BLaER1 (cell line): ENCODE results near the gene EHHADH.

Experiments
- H3K27ac ChIP-seq: shearing (Covaris generic); formaldehyde crosslinking; 2 replicates; pipeline ENCODE4 v1.8.1; 2022
- H3K27me3 ChIP-seq: shearing (Covaris generic); formaldehyde crosslinking; 2 replicates; pipeline ENCODE4 v1.8.1; 2022
- H3K36me3 ChIP-seq: shearing (Covaris generic); formaldehyde crosslinking; 2 replicates; pipeline ENCODE4 v1.8.1; 2022
- H3K4me1 ChIP-seq: shearing (Covaris generic); formaldehyde crosslinking; 2 replicates; pipeline ENCODE4 v1.8.1; 2022
- H3K4me2 ChIP-seq: shearing (Covaris generic); formaldehyde crosslinking; 2 replicates; pipeline ENCODE4 v1.8.1; 2022
- H3K4me3 ChIP-seq: shearing (Covaris generic); formaldehyde crosslinking; 2 replicates; pipeline ENCODE4 v1.8.1; 2022
- H3K9ac ChIP-seq: shearing (Covaris generic); formaldehyde crosslinking; 2 replicates; pipeline ENCODE4 v1.8.1; 2022
- H3K9me3 ChIP-seq: shearing (Covaris generic); formaldehyde crosslinking; 2 replicates; pipeline ENCODE4 v1.8.1; 2022
- H4K20me1 ChIP-seq: shearing (Covaris generic); formaldehyde crosslinking; 2 replicates; pipeline ENCODE4 v1.8.1; 2022
- Cebpa-rat ChIP-seq: shearing (Covaris generic); IDR thresholded peaks from 2 replicates; pipeline ENCODE4 v1.8.1; 2022

The EHHADH gene

GRCh38 chr3:185151101-185151963 lies 102.5 kb downstream of the EHHADH start:
- no peaks in the 10 kb centered on the region for H3K9me3 ChIP-seq
- peaks cover 18% of the 10 kb centered on the region for H3K4me1 ChIP-seq
- H3K36me3 ChIP-seq: no peaks in the 10 kb centered on the region
- H3K4me3 ChIP-seq: peak overlapping the region; percentile 67; the same call in 1 of the 2 replicates
- H3K27me3 ChIP-seq: peaks cover 48% of the 10 kb centered on the region
- no peak overlapping the region for H3K27ac ChIP-seq
- H3K4me2 ChIP-seq: peak overlapping the region; percentile 90
- no peak for TF ChIP-seq Cebpa-rat
- H3K9ac ChIP-seq: no peak overlapping the region
- no peaks in the 10 kb centered on the region for H4K20me1 ChIP-seq

- Histone ChIP-seq H3K4me1 (peaks cover 18% of the 10 kb centered on the region), H3K9me3 (no peaks in the 10 kb centered on the region), H3K4me3 (no peak overlapping the region), H3K4me2 (no peak overlapping the region), H3K9ac (no peak overlapping the region), H3K27me3 (peaks cover 48% of the 10 kb centered on the region), H4K20me1 (no peaks in the 10 kb centered on the region), H3K27ac (no peak overlapping the region), H3K36me3 (no peaks in the 10 kb centered on the region)
- no peak for TF ChIP-seq Cebpa-rat
Observed at GRCh38 chr3:185150561-185150960, 103.3 kb downstream of the EHHADH start.

- Histone ChIP-seq H4K20me1 (no peaks in the 10 kb centered on the region), H3K27me3 (peaks cover 47% of the 10 kb centered on the region), H3K27ac (no peak overlapping the region), H3K36me3 (no peaks in the 10 kb centered on the region), H3K9me3 (no peaks in the 10 kb centered on the region), H3K9ac (no peak overlapping the region), H3K4me3 (no peak overlapping the region), H3K4me1 (peaks cover 18% of the 10 kb centered on the region), H3K4me2 (no peak overlapping the region)
- no peak for TF ChIP-seq Cebpa-rat
Observed at GRCh38 chr3:185149591-185149990, 104.3 kb downstream of the EHHADH start.

GRCh38 chr3:185145511-185145910 lies 108.3 kb downstream of the EHHADH start:
- no peak overlapping the region for H3K4me2 ChIP-seq
- no peak for TF ChIP-seq Cebpa-rat
- peaks cover 6% of the 10 kb centered on the region for H3K27me3 ChIP-seq
- no peaks in the 10 kb centered on the region for H3K4me1 ChIP-seq
- no peak overlapping the region for H3K27ac ChIP-seq
- no peak overlapping the region for H3K9ac ChIP-seq
- no peaks in the 10 kb centered on the region for H3K36me3 ChIP-seq
- H3K4me3 ChIP-seq: no peak overlapping the region
- no peaks in the 10 kb centered on the region for H4K20me1 ChIP-seq
- H3K9me3 ChIP-seq: no peaks in the 10 kb centered on the region

- Histone ChIP-seq H3K4me1 (no peaks in the 10 kb centered on the region), H3K9ac (no peak overlapping the region), H3K27me3 (no peaks in the 10 kb centered on the region), H3K4me3 (no peak overlapping the region), H3K36me3 (no peaks in the 10 kb centered on the region), H3K9me3 (no peaks in the 10 kb centered on the region), H4K20me1 (no peaks in the 10 kb centered on the region), H3K4me2 (no peak overlapping the region), H3K27ac (no peak overlapping the region)
- no peak for TF ChIP-seq Cebpa-rat
Observed at GRCh38 chr3:185144784-185145183, 109.1 kb downstream of the EHHADH start.
